Measurements from ENCODE around the gene RAB37. TPM values are rescaled to one million over a fixed set of nuclear protein-coding genes. Genes with fewer than 3 reads are reported as not detected.

RAB37 gene
- total RNA-seq, 4 donors from 2014 or later: 0.87 to 4.4 (median 2.3) TPM

DNA sequence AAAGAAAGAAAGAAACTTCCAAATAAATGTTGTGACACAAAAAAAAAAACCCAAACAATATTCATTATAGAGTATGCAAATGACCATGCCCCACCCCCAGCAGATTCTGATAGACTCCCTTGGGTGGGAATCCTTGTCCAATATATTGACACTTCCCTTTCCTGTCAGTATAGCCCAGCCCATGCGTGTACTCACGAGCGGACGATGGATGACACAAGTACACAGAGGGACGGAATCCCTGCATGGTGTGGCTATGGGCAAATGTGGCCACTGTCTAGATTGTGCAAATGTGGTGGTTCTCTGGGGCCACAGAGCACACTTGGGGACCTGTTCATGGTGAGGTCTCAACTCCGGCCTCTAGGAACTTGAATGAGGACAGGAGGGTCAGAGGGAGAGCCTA is 3.1 kb downstream of the RAB37 start:
- no peak for DNase-seq (ENCODE audit: low spot score in 2 of 2)
- 79 to 90% methylated on average over 6 of the region's 6 CpGs for WGBS, 2 donors
- peaks cover 0 to 51% (median 28%) of the 10 kb centered on the region in 4 donors for H3K4me1 ChIP-seq

DNA sequence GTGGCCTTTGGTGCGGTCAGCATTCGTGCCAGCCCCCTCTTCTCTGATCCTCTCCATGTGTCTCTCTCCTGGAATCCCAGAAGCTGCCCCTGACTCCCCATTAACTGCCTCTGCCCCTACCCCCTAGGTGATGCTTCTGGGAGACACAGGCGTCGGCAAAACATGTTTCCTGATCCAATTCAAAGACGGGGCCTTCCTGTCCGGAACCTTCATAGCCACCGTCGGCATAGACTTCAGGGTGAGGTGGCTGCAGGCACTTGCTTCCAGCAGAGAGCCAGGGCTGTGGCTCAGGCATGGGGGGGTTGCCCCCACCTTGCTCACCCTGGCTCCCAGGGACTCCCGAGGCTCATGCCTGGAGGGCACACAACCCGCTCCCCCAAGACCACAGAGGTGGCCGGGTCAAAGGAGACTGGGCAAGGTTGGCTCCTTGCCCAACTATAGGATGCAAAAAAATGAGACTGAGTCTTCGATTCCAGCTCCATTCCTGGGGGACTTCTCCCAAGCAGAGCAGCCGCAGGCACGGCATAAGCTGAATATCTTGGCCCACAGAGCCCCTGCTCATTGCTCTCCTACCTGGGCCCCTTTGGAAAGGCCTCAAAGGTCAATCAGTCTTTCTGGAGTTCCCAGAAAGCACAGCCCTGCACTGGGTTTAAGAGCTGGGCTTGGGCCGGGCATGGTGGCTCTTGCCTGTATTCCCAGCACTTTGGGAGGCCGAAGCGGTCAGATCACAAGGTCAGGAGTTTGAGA is 3.8 kb downstream of the RAB37 start:
- no peak for DNase-seq (ENCODE audit: low spot score in 2 of 2)
- WGBS, 2 donors: 71 to 80% methylated on average over 15 to 17 of the region's 17 CpGs
- Histone ChIP-seq H3K4me1 (peaks cover 0 to 56% (median 33%) of the 10 kb centered on the region in 4 donors), H3K4me3 (no peak overlapping the region), H3K9me3 (no peaks in the 10 kb centered on the region), H3K36me3 (no peaks in the 10 kb centered on the region), H3K27ac (no peak overlapping the region), H3K27me3 (peaks cover 0 to 68% of the 10 kb centered on the region in 2 donors)
- TF ChIP-seq, protein P1, sequence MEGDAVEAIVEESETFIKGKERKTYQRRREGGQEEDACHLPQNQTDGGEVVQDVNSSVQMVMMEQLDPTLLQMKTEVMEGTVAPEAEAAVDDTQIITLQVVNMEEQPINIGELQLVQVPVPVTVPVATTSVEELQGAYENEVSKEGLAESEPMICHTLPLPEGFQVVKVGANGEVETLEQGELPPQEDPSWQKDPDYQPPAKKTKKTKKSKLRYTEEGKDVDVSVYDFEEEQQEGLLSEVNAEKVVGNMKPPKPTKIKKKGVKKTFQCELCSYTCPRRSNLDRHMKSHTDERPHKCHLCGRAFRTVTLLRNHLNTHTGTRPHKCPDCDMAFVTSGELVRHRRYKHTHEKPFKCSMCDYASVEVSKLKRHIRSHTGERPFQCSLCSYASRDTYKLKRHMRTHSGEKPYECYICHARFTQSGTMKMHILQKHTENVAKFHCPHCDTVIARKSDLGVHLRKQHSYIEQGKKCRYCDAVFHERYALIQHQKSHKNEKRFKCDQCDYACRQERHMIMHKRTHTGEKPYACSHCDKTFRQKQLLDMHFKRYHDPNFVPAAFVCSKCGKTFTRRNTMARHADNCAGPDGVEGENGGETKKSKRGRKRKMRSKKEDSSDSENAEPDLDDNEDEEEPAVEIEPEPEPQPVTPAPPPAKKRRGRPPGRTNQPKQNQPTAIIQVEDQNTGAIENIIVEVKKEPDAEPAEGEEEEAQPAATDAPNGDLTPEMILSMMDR (IDR thresholded peaks at IDR 0.05): no peak
- TF ChIP-seq POLR2A (IDR thresholded peaks at IDR 0.05) (no peak), EP300 (IDR thresholded peaks at IDR 0.05) (no peak)

More for the DNA sequence above, 3.1 kb downstream of the RAB37 start:
- Histone ChIP-seq H3K27ac (no peak overlapping the region), H3K27me3 (peaks cover 0 to 75% of the 10 kb centered on the region in 2 donors), H3K36me3 (no peaks in the 10 kb centered on the region), H3K4me3 (no peak overlapping the region), H3K9me3 (no peaks in the 10 kb centered on the region)
- TF ChIP-seq, protein P1 (IDR thresholded peaks at IDR 0.05): no peak
- TF ChIP-seq POLR2A (IDR thresholded peaks at IDR 0.05) (no peak), EP300 (IDR thresholded peaks at IDR 0.05) (no peak)

DNA sequence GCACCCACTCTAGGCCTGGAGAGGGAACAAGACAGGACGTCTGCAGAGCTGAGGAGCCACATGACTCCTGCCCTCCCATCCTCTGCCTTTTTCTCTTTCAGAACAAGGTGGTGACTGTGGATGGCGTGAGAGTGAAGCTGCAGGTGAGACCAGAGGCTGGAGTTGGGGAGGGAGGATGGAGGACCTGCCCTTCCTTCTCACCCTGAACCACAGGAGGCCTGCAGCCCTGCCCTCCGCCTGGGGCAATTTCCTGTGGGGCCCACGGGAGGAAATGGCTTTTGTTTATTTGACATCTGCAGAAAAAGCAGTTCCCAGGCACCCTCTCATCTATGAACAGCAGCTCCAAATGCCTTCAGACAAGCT is 5.1 kb downstream of the RAB37 start:
- peaks cover 0 to 55% of the 10 kb centered on the region in 2 donors for H3K27me3 ChIP-seq
- H3K36me3 ChIP-seq: no peaks in the 10 kb centered on the region
- no peak for TF ChIP-seq EP300 (IDR thresholded peaks at IDR 0.05)
- TF ChIP-seq, protein P1 (IDR thresholded peaks at IDR 0.05): no peak
- TF ChIP-seq POLR2A (IDR thresholded peaks at IDR 0.05): no peak
- H3K9me3 ChIP-seq: no peaks in the 10 kb centered on the region
- WGBS, 2 donors: 35 to 36% methylated on average over 3 to 4 of the region's 4 CpGs
- H3K4me3 ChIP-seq: no peak overlapping the region
- H3K27ac ChIP-seq: peak overlapping the region in 1 of 4 donors; percentile 25
- peaks cover 0 to 49% (median 32%) of the 10 kb centered on the region in 4 donors for H3K4me1 ChIP-seq
- DNase-seq (ENCODE audit: low spot score in 2 of 2): no peak

DNA sequence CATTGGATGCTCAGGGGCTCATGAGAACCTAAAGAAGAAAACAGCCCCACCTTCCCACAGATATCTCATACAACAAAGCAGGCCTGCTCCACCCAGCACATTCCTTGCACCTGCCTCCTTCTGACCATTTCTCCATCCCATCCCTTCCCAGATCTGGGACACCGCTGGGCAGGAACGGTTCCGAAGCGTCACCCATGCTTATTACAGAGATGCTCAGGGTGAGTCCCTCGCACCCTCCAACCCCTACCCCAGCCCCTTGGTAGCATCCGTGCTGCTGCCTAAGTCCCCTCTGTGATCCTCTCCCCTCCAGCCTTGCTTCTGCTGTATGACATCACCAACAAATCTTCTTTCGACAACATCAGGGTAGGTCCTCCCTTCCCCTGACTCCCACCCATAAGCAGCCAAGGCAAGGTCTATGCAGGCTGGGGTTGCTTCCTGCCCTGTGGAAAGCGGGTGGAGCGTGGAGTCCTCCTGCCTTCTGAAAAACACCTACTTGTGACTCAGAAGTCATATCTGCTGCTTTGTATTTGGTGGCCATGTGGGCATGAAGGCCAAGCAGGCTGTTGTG is 6.0 kb downstream of the RAB37 start:
- Histone ChIP-seq H3K27me3 (peaks cover 0 to 46% of the 10 kb centered on the region in 2 donors), H3K27ac (peak overlapping the region in 1 of 4 donors; percentile 25), H3K4me1 (peaks cover 0 to 46% (median 32%) of the 10 kb centered on the region in 4 donors), H3K9me3 (no peaks in the 10 kb centered on the region), H3K36me3 (no peaks in the 10 kb centered on the region), H3K4me3 (no peak overlapping the region)
- TF ChIP-seq POLR2A (IDR thresholded peaks at IDR 0.05): no peak
- TF ChIP-seq, protein P1 (IDR thresholded peaks at IDR 0.05): no peak
- TF ChIP-seq EP300 (IDR thresholded peaks at IDR 0.05): no peak
- DNase-seq (ENCODE audit: low spot score in 2 of 2): no peak
- 89 to 94% methylated on average over 9 of the region's 9 CpGs for WGBS, 2 donors

DNA sequence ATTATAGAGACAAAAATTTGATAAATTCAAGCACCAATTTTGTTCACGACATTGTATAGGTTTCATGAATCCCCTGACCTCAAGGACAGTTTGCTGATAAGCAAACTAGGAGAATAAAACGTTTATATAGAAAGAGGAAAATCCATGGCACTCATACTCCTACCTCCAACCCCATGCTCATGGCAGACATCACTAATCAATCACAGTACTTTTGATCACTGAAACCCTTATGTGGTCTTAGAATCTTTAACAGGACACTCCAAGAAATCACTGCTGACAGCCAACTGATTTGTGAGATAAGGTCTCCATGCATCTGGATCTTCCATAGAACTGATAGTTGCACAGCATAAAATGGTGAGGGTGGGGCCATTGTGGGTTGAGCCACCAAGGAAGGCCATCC is 6.7 kb downstream of the RAB37 start:
- Histone ChIP-seq H3K4me1 (peaks cover 0 to 39% (median 28%) of the 10 kb centered on the region in 4 donors), H3K27ac (no peak overlapping the region), H3K9me3 (no peaks in the 10 kb centered on the region), H3K36me3 (no peaks in the 10 kb centered on the region), H3K4me3 (no peak overlapping the region), H3K27me3 (peaks cover 0 to 39% of the 10 kb centered on the region in 2 donors)
- TF ChIP-seq POLR2A (IDR thresholded peaks at IDR 0.05): no peak
- TF ChIP-seq EP300 (IDR thresholded peaks at IDR 0.05): no peak
- TF ChIP-seq, protein P1 (IDR thresholded peaks at IDR 0.05): no peak
- WGBS, 2 donors: 77 to 88% methylated on average over 2 of the region's 2 CpGs
- DNase-seq (ENCODE audit: low spot score in 2 of 2): no peak

Measured in tibial nerve (tissue), 4 donors.